Hepatocyte (in vitro differentiated cells): ENCODE data around the gene ASPSCR1. TPM values are rescaled to one million over a fixed set of nuclear protein-coding genes. Genes with fewer than 3 reads are reported as not detected.
A peak's percentile ranks its signal among the peaks of the same experiment; 100 is the strongest.

Experiments used
- DNase-seq: peaks from one replicate; pipeline ENCODE4 v3.0.0-alpha.2; 2016; ENCODE audit warnings: low spot score
- H2AFZ ChIP-seq: fragments of 200-600 bp; sonication (generic); 2 replicates; pipeline ENCODE4 v1.6.0; 2016; ENCODE audit warnings: antibody characterized with exemption, mild to moderate bottlenecking
- H3K27ac ChIP-seq: fragments of 200-600 bp; sonication (generic); 2 replicates; pipeline ENCODE4 v1.5.1; 2016; ENCODE audit warnings: mild to moderate bottlenecking
- H3K27me3 ChIP-seq: fragments of 200-600 bp; sonication (generic); 2 replicates; pipeline ENCODE4 v1.6.1; 2016
- H3K36me3 ChIP-seq: fragments of 200-600 bp; sonication (generic); replicated peaks from 2 replicates; pipeline ENCODE4 v1.5.1; 2016; ENCODE audit warnings: low read depth; ENCODE audit not compliant: insufficient read depth
- H3K4me1 ChIP-seq: fragments of 200-600 bp; sonication (generic); 2 replicates; pipeline ENCODE4 v1.5.1; 2016; ENCODE audit warnings: mild to moderate bottlenecking, moderate library complexity; ENCODE audit not compliant: insufficient read depth
- H3K4me2 ChIP-seq: fragments of 200-600 bp; sonication (generic); 2 replicates; pipeline ENCODE4 v1.6.0; 2016
- H3K4me3 ChIP-seq: fragments of 200-600 bp; sonication (generic); 2 replicates; pipeline ENCODE4 v1.5.1; 2016; ENCODE audit warnings: mild to moderate bottlenecking
- H3K79me2 ChIP-seq: fragments of 200-600 bp; sonication (generic); 2 replicates; pipeline ENCODE4 v1.6.0; 2017; ENCODE audit warnings: mild to moderate bottlenecking
- H3K9me2 ChIP-seq: fragments of 200-600 bp; sonication (generic); replicated peaks from 2 replicates; pipeline ENCODE4 v1.6.0; 2017; ENCODE audit warnings: mild to moderate bottlenecking; ENCODE audit not compliant: insufficient read depth
- H3K9me3 ChIP-seq: fragments of 200-600 bp; sonication (generic); 2 replicates; pipeline ENCODE4 v1.5.1; 2016; ENCODE audit warnings: low read depth, mild to moderate bottlenecking
- H4K20me1 ChIP-seq: fragments of 200-600 bp; sonication (generic); 2 replicates; pipeline ENCODE4 v1.6.0; 2016; ENCODE audit warnings: mild to moderate bottlenecking; ENCODE audit not compliant: insufficient read depth, poor library complexity, severe bottlenecking
- EZH2 ChIP-seq: fragments of 200-600 bp; sonication (generic); IDR thresholded peaks from 2 replicates; pipeline ENCODE4 v1.6.1; 2016; ENCODE audit warnings: antibody characterized with exemption, mild to moderate bottlenecking, borderline replicate concordance
- EZH2phosphoT487 ChIP-seq: fragments of 200-600 bp; sonication (generic); IDR thresholded peaks from one replicate; pipeline ENCODE4 v1.6.1; 2018; ENCODE audit warnings: antibody characterized with exemption, mild to moderate bottlenecking, low read depth, moderate library complexity; ENCODE audit not compliant: unreplicated experiment, severe bottlenecking
- WGBS: methylation state at CpG from one replicate; pipeline ENCODE4 v1.1.6; 2016; ENCODE audit warnings: low lambda C conversion rate; ENCODE audit errors: missing lambda C conversion rate; 5-methylcytosine and 5-hydroxymethylcytosine counted together
- polyA plus RNA-seq: library from polyadenylated mRNA; unstranded; fragments of >200 nt; fragmentation: Nextera tagmentation; extraction: Ambion mirVana; gene quantifications from 2 replicates; pipeline ENCODE4 v1.2.1, GENCODE V29; 2016
- total RNA-seq: library from RNA; depleted of rRNA; stranded (reverse); fragments of >200 nt; gene quantifications from 2 replicates; pipeline ENCODE4 v1.2.3, GENCODE V29; 2014
- TF ChIP-seq, protein P1 (sequence below): fragments of 200-600 bp; sonication (generic); IDR thresholded peaks from 2 replicates; pipeline ENCODE4 v1.5.1; 2016; ENCODE audit warnings: antibody characterized with exemption, mild to moderate bottlenecking; ENCODE audit not compliant: poor library complexity

ASPSCR1 gene
- total and polyA plus RNA-seq, 2 experiments from 2014 or later: 28.4 to 45.9 TPM

DNA sequence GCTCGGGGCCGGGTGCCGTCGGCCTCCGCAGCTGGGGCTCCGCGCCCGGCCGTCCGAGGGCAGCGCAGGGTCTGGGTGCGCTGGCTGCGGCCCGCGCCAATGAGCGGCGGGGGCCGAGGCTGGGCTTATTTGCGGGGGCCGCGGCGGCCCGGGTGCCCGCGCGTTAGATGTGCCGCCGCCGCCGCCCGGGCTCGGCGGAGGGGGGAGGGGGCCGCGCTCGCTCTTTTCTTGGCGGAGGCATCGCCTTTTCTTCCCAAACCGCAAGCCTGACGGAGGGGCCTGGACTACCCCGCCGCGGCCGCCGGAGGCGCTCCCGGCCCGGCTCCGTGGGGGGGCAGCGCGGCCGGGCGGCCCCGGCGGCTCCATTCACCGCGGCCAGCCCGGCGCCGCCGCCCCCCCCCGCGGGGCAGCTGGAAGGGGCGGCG is 16.3 kb upstream of the ASPSCR1 start, which contains the start of gene NOTUM:
Gene NOTUM, minus strand, starts transcription at position 101 of the 425 bp plus-strand sequence. CDS start 278 bp downstream, outside the sequence.
- Histone ChIP-seq H3K27me3 (peaks cover 62% of the 10 kb centered on the region), H3K79me2 (no peaks in the 10 kb centered on the region), H4K20me1 (no peaks in the 10 kb centered on the region), H3K9me3 (no peaks in the 10 kb centered on the region), H3K4me1 (peaks cover 12% of the 10 kb centered on the region), H2AFZ (peak within 1 kb of the TSS; percentile 52), H3K4me2 (peak within 1 kb of the TSS; percentile 90), H3K9me2 (no peaks in the 10 kb centered on the region), H3K27ac (no peak within 1 kb of the TSS), H3K4me3 (peak within 1 kb of the TSS; percentile 39), H3K36me3 (no peaks in the 10 kb centered on the region)
- WGBS: under 1% methylated on average over 31 of the region's 65 CpGs
- TF ChIP-seq, protein P1, sequence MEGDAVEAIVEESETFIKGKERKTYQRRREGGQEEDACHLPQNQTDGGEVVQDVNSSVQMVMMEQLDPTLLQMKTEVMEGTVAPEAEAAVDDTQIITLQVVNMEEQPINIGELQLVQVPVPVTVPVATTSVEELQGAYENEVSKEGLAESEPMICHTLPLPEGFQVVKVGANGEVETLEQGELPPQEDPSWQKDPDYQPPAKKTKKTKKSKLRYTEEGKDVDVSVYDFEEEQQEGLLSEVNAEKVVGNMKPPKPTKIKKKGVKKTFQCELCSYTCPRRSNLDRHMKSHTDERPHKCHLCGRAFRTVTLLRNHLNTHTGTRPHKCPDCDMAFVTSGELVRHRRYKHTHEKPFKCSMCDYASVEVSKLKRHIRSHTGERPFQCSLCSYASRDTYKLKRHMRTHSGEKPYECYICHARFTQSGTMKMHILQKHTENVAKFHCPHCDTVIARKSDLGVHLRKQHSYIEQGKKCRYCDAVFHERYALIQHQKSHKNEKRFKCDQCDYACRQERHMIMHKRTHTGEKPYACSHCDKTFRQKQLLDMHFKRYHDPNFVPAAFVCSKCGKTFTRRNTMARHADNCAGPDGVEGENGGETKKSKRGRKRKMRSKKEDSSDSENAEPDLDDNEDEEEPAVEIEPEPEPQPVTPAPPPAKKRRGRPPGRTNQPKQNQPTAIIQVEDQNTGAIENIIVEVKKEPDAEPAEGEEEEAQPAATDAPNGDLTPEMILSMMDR: no peak
- DNase-seq: peak; percentile 73

DNA sequence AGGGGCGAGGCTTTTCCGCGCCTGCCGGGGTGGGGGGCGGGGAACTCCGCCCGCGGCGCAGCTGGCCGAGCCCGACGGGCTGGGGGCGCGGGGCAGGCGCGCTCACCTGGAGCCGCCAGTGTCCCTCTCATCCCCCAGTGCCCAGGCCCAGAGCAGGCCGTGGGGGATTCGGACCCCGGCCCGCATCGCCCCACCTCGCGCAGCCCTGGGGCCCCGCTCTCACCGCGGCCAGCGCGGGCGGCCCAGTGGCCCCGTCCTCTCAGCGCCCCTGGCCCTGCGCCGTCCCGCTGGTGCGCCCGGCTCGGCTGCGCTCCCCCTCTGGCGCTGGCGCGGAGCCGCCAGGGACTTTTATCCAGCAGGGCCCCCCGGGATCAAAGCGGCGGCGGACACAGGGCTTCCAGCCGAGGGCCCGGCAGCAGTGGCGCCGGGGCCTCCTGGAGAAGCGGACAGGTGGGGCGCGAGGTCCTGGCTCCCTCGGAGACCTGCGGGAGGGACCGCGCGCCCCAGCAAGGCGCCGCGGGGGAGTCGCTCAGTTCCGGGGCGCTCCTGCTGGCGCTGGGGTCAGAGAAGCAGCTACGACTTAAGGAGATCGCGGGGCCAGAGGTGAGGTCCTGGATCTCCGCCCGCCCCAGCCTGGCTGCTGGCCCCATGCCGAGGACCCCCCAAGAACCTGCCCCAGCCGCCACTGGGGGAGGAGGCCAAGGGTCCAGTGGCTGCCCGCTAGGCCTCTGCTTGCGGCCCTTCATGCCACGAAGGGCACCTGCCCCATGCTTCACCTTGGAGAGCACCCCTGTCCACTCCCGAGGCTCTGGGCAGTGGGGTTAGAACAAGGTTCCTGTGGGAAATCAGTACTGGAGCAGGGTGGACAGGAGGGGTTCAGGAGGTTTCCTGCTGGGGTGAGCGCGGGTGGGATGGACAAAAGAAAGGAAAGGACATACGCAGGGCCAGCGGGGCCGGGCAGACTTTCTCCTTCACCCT is 15.6 kb upstream of the ASPSCR1 start:
- peak overlapping the region; percentile 69 for H3K4me2 ChIP-seq
- WGBS: 27% methylated on average over 36 of the region's 82 CpGs

DNA sequence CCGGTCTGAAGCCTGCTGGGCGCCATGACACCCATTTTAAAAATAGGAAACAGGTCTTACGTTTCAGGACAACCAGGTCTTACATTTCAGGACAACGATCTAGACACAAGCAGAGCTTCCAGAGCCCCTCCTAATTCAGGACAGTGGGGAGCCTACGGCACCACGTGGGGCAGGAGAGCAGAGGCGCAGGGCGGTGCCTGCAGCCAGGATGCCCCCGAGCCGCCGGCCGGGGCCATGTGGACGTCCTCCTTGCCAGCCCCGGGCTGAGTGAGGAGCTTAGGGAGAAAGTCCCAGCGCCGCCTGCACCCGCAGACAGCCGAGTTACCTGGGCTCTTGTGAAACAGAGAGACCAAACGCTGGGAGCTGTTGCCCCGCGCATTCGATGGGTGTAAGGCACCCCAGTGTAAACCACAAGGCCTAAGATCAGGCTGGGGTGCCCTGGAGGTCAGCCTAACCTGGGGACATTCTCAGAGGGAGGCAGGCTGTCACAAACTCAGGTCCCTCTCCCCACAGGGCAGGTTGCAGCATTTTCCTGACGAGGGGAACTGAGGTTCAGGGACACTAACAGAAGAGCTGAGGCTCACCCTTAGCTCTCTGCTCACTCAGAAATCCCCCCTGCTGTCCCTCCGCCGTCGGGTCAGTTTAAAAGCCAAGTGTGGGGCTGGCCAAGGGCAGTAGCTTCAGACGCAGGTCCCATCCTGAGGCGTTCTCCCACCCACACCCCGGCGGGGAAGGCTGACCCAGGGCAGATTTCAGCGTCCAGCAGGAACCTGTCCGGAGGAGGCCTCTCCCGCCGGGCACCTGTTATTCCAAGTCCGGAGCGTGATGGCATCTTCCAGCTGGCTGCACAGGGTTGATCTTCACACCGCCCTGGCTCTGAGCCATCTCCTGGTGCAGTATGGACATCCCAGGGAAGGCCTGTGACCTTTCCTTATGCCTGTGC is 14.7 kb upstream of the ASPSCR1 start:
- Histone ChIP-seq H3K36me3 (no peaks in the 10 kb centered on the region), H2AFZ (no peak overlapping the region), H3K9me3 (no peaks in the 10 kb centered on the region), H3K27ac (no peak overlapping the region), H4K20me1 (no peaks in the 10 kb centered on the region), H3K79me2 (no peaks in the 10 kb centered on the region), H3K4me3 (no peak overlapping the region), H3K27me3 (peaks cover 59% of the 10 kb centered on the region), H3K4me1 (peaks cover 25% of the 10 kb centered on the region), H3K9me2 (no peaks in the 10 kb centered on the region), H3K4me2 (no peak overlapping the region)
- 68% methylated on average over 37 of the region's 37 CpGs for WGBS
- TF ChIP-seq EZH2phosphoT487 (no peak), EZH2 (no peak)
- TF ChIP-seq, protein P1: no peak
- no peak for DNase-seq

More for the DNA sequence above, 15.6 kb upstream of the ASPSCR1 start:
- Histone ChIP-seq H3K79me2 (no peaks in the 10 kb centered on the region), H4K20me1 (no peaks in the 10 kb centered on the region), H2AFZ (no peak overlapping the region), H3K9me3 (no peaks in the 10 kb centered on the region), H3K27ac (no peak overlapping the region), H3K4me3 (no peak overlapping the region), H3K9me2 (no peaks in the 10 kb centered on the region), H3K4me1 (peaks cover 16% of the 10 kb centered on the region), H3K36me3 (no peaks in the 10 kb centered on the region), H3K27me3 (peaks cover 62% of the 10 kb centered on the region)
- TF ChIP-seq, protein P1: no peak
- TF ChIP-seq EZH2phosphoT487: peak; percentile 79
- TF ChIP-seq EZH2: peak; percentile 74
- no peak for DNase-seq
